ENCODE data around the gene PRSS1.
A peak's percentile ranks its signal among the peaks of the same experiment; 100 is the strongest.

Gene PRSS1

GRCh38 chr7:142791502-142791901, 42.2 kb downstream of the PRSS1 start:
- DNase-seq (ENCODE audit: low spot score): no peak
- H3K4me3 ChIP-seq: no peak overlapping the region
- TF ChIP-seq CTCF (IDR thresholded peaks at IDR 0.05): no peak
- no peak overlapping the region for H3K27ac ChIP-seq

GRCh38 chr7:142792129-142792528, 42.9 kb downstream of the PRSS1 start:
- no peak for DNase-seq (ENCODE audit: low spot score)
- Histone ChIP-seq H3K4me3 (no peak overlapping the region), H3K27ac (no peak overlapping the region)
- no peak for TF ChIP-seq CTCF (IDR thresholded peaks at IDR 0.05)

- DNase-seq (ENCODE audit: low spot score): no peak
Measured at GRCh38 chr7:142792593-142792992, 43.3 kb downstream of the PRSS1 start.

GRCh38 chr7:142793156-142793555, 43.9 kb downstream of the PRSS1 start:
- TF ChIP-seq CTCF (IDR thresholded peaks at IDR 0.05): no peak
- no peak overlapping the region for H3K27ac ChIP-seq

More at GRCh38 chr7:142792593-142792992, 43.3 kb downstream of the PRSS1 start:
- no peak overlapping the region for H3K27ac ChIP-seq
- no peak overlapping the region for H3K4me3 ChIP-seq
- TF ChIP-seq CTCF (IDR thresholded peaks at IDR 0.05): no peak

GRCh38 chr7:142795339-142795863, 46.1 kb downstream of the PRSS1 start:
- H3K4me3 ChIP-seq: no peak overlapping the region
- TF ChIP-seq CTCF (IDR thresholded peaks at IDR 0.05): no peak
- H3K27ac ChIP-seq: no peak overlapping the region
- DNase-seq (ENCODE audit: low spot score): peak; percentile 59

More at GRCh38 chr7:142793156-142793555, 43.9 kb downstream of the PRSS1 start:
- no peak overlapping the region for H3K4me3 ChIP-seq
- DNase-seq (ENCODE audit: low spot score): no peak

- DNase-seq (ENCODE audit: low spot score): peak; percentile 31
- H3K27ac ChIP-seq: no peak overlapping the region
- no peak for TF ChIP-seq CTCF (IDR thresholded peaks at IDR 0.05)
- H3K4me3 ChIP-seq: peak overlapping the region; percentile 58
Measured at GRCh38 chr7:142796001-142796500, 46.8 kb downstream of the PRSS1 start.

Data from coronary artery (tissue), 2 donors.